ENCODE data around the gene DIO3.

Gene DIO3

GRCh38 chr14:101585211-101585610 lies 23.9 kb downstream of the DIO3 start:
- no peak overlapping the region for H3K9ac ChIP-seq (ENCODE audit: insufficient read length, low read depth)
- H3K36me3 ChIP-seq (ENCODE audit: insufficient read depth, insufficient read length, low read length), result no peaks in the 10 kb centered on the region
- H3K4me1 ChIP-seq (ENCODE audit: insufficient read depth, insufficient read length), result peaks cover 3% of the 10 kb centered on the region
- H3K27me3 ChIP-seq (ENCODE audit: insufficient read depth, insufficient read length), result no peaks in the 10 kb centered on the region
- H3K4me3 ChIP-seq (ENCODE audit: insufficient read length, low read depth), result no peak overlapping the region
- no peak for TF ChIP-seq ZNF274 (IDR thresholded peaks at IDR 0.05; ENCODE audit: low read depth, low read length)
- H3K9me3 ChIP-seq (ENCODE audit: insufficient read depth, low read length), result no peaks in the 10 kb centered on the region
- no peak for DNase-seq (ENCODE audit: low read depth, low spot score)

- Histone ChIP-seq H3K9me3 (ENCODE audit: insufficient read depth, low read length) (no peaks in the 10 kb centered on the region), H3K4me3 (ENCODE audit: insufficient read length, low read depth) (no peak overlapping the region), H3K27me3 (ENCODE audit: insufficient read depth, insufficient read length) (no peaks in the 10 kb centered on the region), H3K4me1 (ENCODE audit: insufficient read depth, insufficient read length) (peaks cover 3% of the 10 kb centered on the region), H3K9ac (ENCODE audit: insufficient read length, low read depth) (no peak overlapping the region), H3K36me3 (ENCODE audit: insufficient read depth, insufficient read length, low read length) (no peaks in the 10 kb centered on the region)
- DNase-seq (ENCODE audit: low read depth, low spot score), result no peak
- TF ChIP-seq ZNF274 (IDR thresholded peaks at IDR 0.05; ENCODE audit: low read depth, low read length) (no peak), SUZ12 (IDR thresholded peaks at IDR 0.05; ENCODE audit: extremely low read depth, insufficient read depth, insufficient read length) (no peak), YY1 (IDR thresholded peaks at IDR 0.05; ENCODE audit: insufficient read depth, insufficient read length) (no peak)
Observed at GRCh38 chr14:101586531-101587430, 25.5 kb downstream of the DIO3 start.

GRCh38 chr14:101587441-101587911 lies 26.2 kb downstream of the DIO3 start:
- no peak for DNase-seq (ENCODE audit: low read depth, low spot score)
- peaks cover 3% of the 10 kb centered on the region for H3K4me1 ChIP-seq (ENCODE audit: insufficient read depth, insufficient read length)

GRCh38 chr14:101588286-101588975 lies 27.1 kb downstream of the DIO3 start:
- no peak overlapping the region for H3K4me3 ChIP-seq (ENCODE audit: insufficient read length, low read depth)
- peaks cover 3% of the 10 kb centered on the region for H3K4me1 ChIP-seq (ENCODE audit: insufficient read depth, insufficient read length)
- no peak for DNase-seq (ENCODE audit: low read depth, low spot score)
- H3K9ac ChIP-seq (ENCODE audit: insufficient read length, low read depth), result no peak overlapping the region
- no peaks in the 10 kb centered on the region for H3K27me3 ChIP-seq (ENCODE audit: insufficient read depth, insufficient read length)
- no peaks in the 10 kb centered on the region for H3K36me3 ChIP-seq (ENCODE audit: insufficient read depth, insufficient read length, low read length)
- TF ChIP-seq YY1 (IDR thresholded peaks at IDR 0.05; ENCODE audit: insufficient read depth, insufficient read length) (no peak), SUZ12 (IDR thresholded peaks at IDR 0.05; ENCODE audit: extremely low read depth, insufficient read depth, insufficient read length) (no peak), ZNF274 (IDR thresholded peaks at IDR 0.05; ENCODE audit: low read depth, low read length) (no peak)
- H3K9me3 ChIP-seq (ENCODE audit: insufficient read depth, low read length), result no peaks in the 10 kb centered on the region

More at GRCh38 chr14:101587441-101587911, 26.2 kb downstream of the DIO3 start:
- TF ChIP-seq YY1 (IDR thresholded peaks at IDR 0.05; ENCODE audit: insufficient read depth, insufficient read length), result no peak
- TF ChIP-seq ZNF274 (IDR thresholded peaks at IDR 0.05; ENCODE audit: low read depth, low read length), result no peak
- no peak for TF ChIP-seq SUZ12 (IDR thresholded peaks at IDR 0.05; ENCODE audit: extremely low read depth, insufficient read depth, insufficient read length)
- no peak overlapping the region for H3K9ac ChIP-seq (ENCODE audit: insufficient read length, low read depth)
- no peak overlapping the region for H3K4me3 ChIP-seq (ENCODE audit: insufficient read length, low read depth)
- H3K27me3 ChIP-seq (ENCODE audit: insufficient read depth, insufficient read length), result no peaks in the 10 kb centered on the region
- H3K9me3 ChIP-seq (ENCODE audit: insufficient read depth, low read length), result no peaks in the 10 kb centered on the region
- no peaks in the 10 kb centered on the region for H3K36me3 ChIP-seq (ENCODE audit: insufficient read depth, insufficient read length, low read length)

- Histone ChIP-seq H3K36me3 (ENCODE audit: insufficient read depth, insufficient read length, low read length) (no peaks in the 10 kb centered on the region), H3K27me3 (ENCODE audit: insufficient read depth, insufficient read length) (no peaks in the 10 kb centered on the region), H3K4me1 (ENCODE audit: insufficient read depth, insufficient read length) (peaks cover 3% of the 10 kb centered on the region), H3K9me3 (ENCODE audit: insufficient read depth, low read length) (no peaks in the 10 kb centered on the region), H3K9ac (ENCODE audit: insufficient read length, low read depth) (peak overlapping the region; percentile 50), H3K4me3 (ENCODE audit: insufficient read length, low read depth) (no peak overlapping the region)
- DNase-seq (ENCODE audit: low read depth, low spot score), result no peak
- TF ChIP-seq SUZ12 (IDR thresholded peaks at IDR 0.05; ENCODE audit: extremely low read depth, insufficient read depth, insufficient read length) (no peak), YY1 (IDR thresholded peaks at IDR 0.05; ENCODE audit: insufficient read depth, insufficient read length) (no peak), ZNF274 (IDR thresholded peaks at IDR 0.05; ENCODE audit: low read depth, low read length) (no peak)
Observed at GRCh38 chr14:101588990-101589389, 27.7 kb downstream of the DIO3 start.

GRCh38 chr14:101589486-101590015 lies 28.3 kb downstream of the DIO3 start:
- no peak overlapping the region for H3K4me3 ChIP-seq (ENCODE audit: insufficient read length, low read depth)
- no peak for TF ChIP-seq SUZ12 (IDR thresholded peaks at IDR 0.05; ENCODE audit: extremely low read depth, insufficient read depth, insufficient read length)
- TF ChIP-seq ZNF274 (IDR thresholded peaks at IDR 0.05; ENCODE audit: low read depth, low read length), result no peak
- TF ChIP-seq YY1 (IDR thresholded peaks at IDR 0.05; ENCODE audit: insufficient read depth, insufficient read length), result no peak
- H3K9ac ChIP-seq (ENCODE audit: insufficient read length, low read depth), result no peak overlapping the region
- no peaks in the 10 kb centered on the region for H3K36me3 ChIP-seq (ENCODE audit: insufficient read depth, insufficient read length, low read length)
- peaks cover 3% of the 10 kb centered on the region for H3K4me1 ChIP-seq (ENCODE audit: insufficient read depth, insufficient read length)
- DNase-seq (ENCODE audit: low read depth, low spot score), result no peak
- H3K9me3 ChIP-seq (ENCODE audit: insufficient read depth, low read length), result no peaks in the 10 kb centered on the region
- H3K27me3 ChIP-seq (ENCODE audit: insufficient read depth, insufficient read length), result no peaks in the 10 kb centered on the region

- no peak overlapping the region for H3K9ac ChIP-seq (ENCODE audit: insufficient read length, low read depth)
- no peaks in the 10 kb centered on the region for H3K27me3 ChIP-seq (ENCODE audit: insufficient read depth, insufficient read length)
- no peak for DNase-seq (ENCODE audit: low read depth, low spot score)
- H3K9me3 ChIP-seq (ENCODE audit: insufficient read depth, low read length), result no peaks in the 10 kb centered on the region
- TF ChIP-seq ZNF274 (IDR thresholded peaks at IDR 0.05; ENCODE audit: low read depth, low read length) (no peak), SUZ12 (IDR thresholded peaks at IDR 0.05; ENCODE audit: extremely low read depth, insufficient read depth, insufficient read length) (no peak), YY1 (IDR thresholded peaks at IDR 0.05; ENCODE audit: insufficient read depth, insufficient read length) (no peak)
- no peaks in the 10 kb centered on the region for H3K36me3 ChIP-seq (ENCODE audit: insufficient read depth, insufficient read length, low read length)
- no peak overlapping the region for H3K4me3 ChIP-seq (ENCODE audit: insufficient read length, low read depth)
- H3K4me1 ChIP-seq (ENCODE audit: insufficient read depth, insufficient read length), result peaks cover 3% of the 10 kb centered on the region
Observed at GRCh38 chr14:101590062-101590461, 28.8 kb downstream of the DIO3 start.
